Uterus (tissue), 2 donors: ENCODE results near the gene PLPP1.

Experiments
- POLR2A ChIP-seq, 2 donors: fragments of 450-650 bp; IDR thresholded peaks; one replicate each; pipeline ENCODE4 v1.6.1; 2016; ENCODE audit warnings: antibody characterized with exemption in 2 of 2, mild to moderate bottlenecking in 1 of 2, moderate library complexity in 1 of 2
- TF ChIP-seq, protein P1 (sequence below), 4 experiments: fragments of 200-600 bp in 2 of 4; fragments of 450-650 bp in 2 of 4; sonication (generic) in 2 of 4; IDR thresholded peaks; one replicate each; pipeline ENCODE4 v1.5.1; 2016 to 2019; ENCODE audit warnings: antibody characterized with exemption in 4 of 4, mild to moderate bottlenecking in 2 of 4, moderate library complexity in 1 of 4

DNA sequence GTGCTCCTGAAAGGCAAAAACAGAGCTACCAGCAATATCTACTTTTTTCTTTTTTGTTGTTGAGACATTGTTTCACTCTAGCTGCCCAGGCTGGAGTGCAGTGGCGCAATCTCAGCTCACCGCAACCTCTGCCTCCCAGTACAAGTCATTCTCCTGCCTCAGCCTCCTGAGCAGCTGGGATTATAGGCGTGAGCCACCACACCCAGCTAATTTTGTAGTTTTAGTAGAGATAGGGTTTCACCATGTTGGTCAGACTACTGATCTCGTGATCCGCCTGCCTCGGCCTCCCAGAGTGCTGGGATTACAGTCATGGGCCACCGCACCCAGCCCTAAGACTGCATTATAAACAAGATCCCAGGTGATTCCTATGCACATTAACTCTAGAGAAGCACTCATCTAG, 17.0 kb downstream of the PLPP1 start:
- TF ChIP-seq, protein P1, sequence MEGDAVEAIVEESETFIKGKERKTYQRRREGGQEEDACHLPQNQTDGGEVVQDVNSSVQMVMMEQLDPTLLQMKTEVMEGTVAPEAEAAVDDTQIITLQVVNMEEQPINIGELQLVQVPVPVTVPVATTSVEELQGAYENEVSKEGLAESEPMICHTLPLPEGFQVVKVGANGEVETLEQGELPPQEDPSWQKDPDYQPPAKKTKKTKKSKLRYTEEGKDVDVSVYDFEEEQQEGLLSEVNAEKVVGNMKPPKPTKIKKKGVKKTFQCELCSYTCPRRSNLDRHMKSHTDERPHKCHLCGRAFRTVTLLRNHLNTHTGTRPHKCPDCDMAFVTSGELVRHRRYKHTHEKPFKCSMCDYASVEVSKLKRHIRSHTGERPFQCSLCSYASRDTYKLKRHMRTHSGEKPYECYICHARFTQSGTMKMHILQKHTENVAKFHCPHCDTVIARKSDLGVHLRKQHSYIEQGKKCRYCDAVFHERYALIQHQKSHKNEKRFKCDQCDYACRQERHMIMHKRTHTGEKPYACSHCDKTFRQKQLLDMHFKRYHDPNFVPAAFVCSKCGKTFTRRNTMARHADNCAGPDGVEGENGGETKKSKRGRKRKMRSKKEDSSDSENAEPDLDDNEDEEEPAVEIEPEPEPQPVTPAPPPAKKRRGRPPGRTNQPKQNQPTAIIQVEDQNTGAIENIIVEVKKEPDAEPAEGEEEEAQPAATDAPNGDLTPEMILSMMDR (IDR thresholded peaks at IDR 0.05) = no peak
- TF ChIP-seq POLR2A (IDR thresholded peaks at IDR 0.05) = no peak
